ENCODE results near the gene RCOR2. TPM values are rescaled to one million over a fixed set of nuclear protein-coding genes. Genes with fewer than 3 reads are reported as not detected.

The RCOR2 gene
- total RNA-seq, 1 experiment from 2014 or later: 3.4 TPM

- no peak for TF ChIP-seq EZH2 (IDR thresholded peaks at IDR 0.05; ENCODE audit: low read depth)
- TF ChIP-seq, protein P1, sequence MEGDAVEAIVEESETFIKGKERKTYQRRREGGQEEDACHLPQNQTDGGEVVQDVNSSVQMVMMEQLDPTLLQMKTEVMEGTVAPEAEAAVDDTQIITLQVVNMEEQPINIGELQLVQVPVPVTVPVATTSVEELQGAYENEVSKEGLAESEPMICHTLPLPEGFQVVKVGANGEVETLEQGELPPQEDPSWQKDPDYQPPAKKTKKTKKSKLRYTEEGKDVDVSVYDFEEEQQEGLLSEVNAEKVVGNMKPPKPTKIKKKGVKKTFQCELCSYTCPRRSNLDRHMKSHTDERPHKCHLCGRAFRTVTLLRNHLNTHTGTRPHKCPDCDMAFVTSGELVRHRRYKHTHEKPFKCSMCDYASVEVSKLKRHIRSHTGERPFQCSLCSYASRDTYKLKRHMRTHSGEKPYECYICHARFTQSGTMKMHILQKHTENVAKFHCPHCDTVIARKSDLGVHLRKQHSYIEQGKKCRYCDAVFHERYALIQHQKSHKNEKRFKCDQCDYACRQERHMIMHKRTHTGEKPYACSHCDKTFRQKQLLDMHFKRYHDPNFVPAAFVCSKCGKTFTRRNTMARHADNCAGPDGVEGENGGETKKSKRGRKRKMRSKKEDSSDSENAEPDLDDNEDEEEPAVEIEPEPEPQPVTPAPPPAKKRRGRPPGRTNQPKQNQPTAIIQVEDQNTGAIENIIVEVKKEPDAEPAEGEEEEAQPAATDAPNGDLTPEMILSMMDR (conservative IDR thresholded peaks at IDR 0.05): no peak
- CTCF ChIA-PET: interaction anchor here (0.5 to 0.6 kb wide), 2 partner anchors 42 to 132 kb away, joined by 3 to 4 read pairs; no protein-coding TSS in a partner anchor
- Histone ChIP-seq H3K4me1 (replicated peaks; ENCODE audit: insufficient read depth) (peaks cover 18% of the 10 kb centered on the region), H3K9me3 (ENCODE audit: insufficient read depth, low read depth) (no peaks in the 10 kb centered on the region), H3K4me3 (no peak overlapping the region), H3K79me2 (ENCODE audit: low read depth) (peaks cover 57% of the 10 kb centered on the region), H3K27me3 (ENCODE audit: insufficient read depth, low read depth) (no peaks in the 10 kb centered on the region), H2AFZ (no peak overlapping the region), H3K36me3 (ENCODE audit: low read depth) (peaks cover 28% of the 10 kb centered on the region), H3K4me2 (no peak overlapping the region), H3K9me2 (ENCODE audit: insufficient read depth) (no peaks in the 10 kb centered on the region), H3K27ac (no peak overlapping the region), H4K20me1 (ENCODE audit: insufficient read depth) (peaks cover 43% of the 10 kb centered on the region), H3F3A (ENCODE audit: insufficient read depth, low read depth) (peaks cover 29% of the 10 kb centered on the region)
- no TSS peak for BruUV-seq (replicated peaks)
- intact Hi-C loops (cut with micrococcal nuclease; ENCODE audit: unreplicated experiment): no loop called here
- POLR2A ChIA-PET (ENCODE audit: unreplicated experiment): no interaction called here
- no peak for DNase-seq
These were observed 25.8 kb upstream of the RCOR2 start for GRCh38 chr11:63942803-63943202.

GRCh38 chr11:63941901-63942300 is 24.9 kb upstream of the RCOR2 start:
- Histone ChIP-seq H3F3A (ENCODE audit: insufficient read depth, low read depth) (peaks cover 28% of the 10 kb centered on the region), H3K4me3 (no peak overlapping the region), H3K9me3 (ENCODE audit: insufficient read depth, low read depth) (no peaks in the 10 kb centered on the region), H3K4me2 (no peak overlapping the region), H3K79me2 (ENCODE audit: low read depth) (peaks cover 57% of the 10 kb centered on the region), H3K27me3 (ENCODE audit: insufficient read depth, low read depth) (no peaks in the 10 kb centered on the region), H2AFZ (no peak overlapping the region), H4K20me1 (ENCODE audit: insufficient read depth) (peaks cover 43% of the 10 kb centered on the region), H3K9me2 (ENCODE audit: insufficient read depth) (no peaks in the 10 kb centered on the region), H3K36me3 (ENCODE audit: low read depth) (peaks cover 22% of the 10 kb centered on the region), H3K27ac (no peak overlapping the region), H3K4me1 (replicated peaks; ENCODE audit: insufficient read depth) (peaks cover 24% of the 10 kb centered on the region)
- intact Hi-C loops (cut with micrococcal nuclease; ENCODE audit: unreplicated experiment): no loop called here
- ChIA-PET CTCF (interaction anchor here (0.5 kb wide), 1 partner anchor 436 kb away, joined by 7 read pairs; the partner anchor contains the start of gene LGALS12), POLR2A (ENCODE audit: unreplicated experiment) (no interaction called here)
- no peak for DNase-seq
- TF ChIP-seq EZH2 (IDR thresholded peaks at IDR 0.05; ENCODE audit: low read depth): no peak
- TF ChIP-seq, protein P1 (conservative IDR thresholded peaks at IDR 0.05): no peak
- no TSS peak for BruUV-seq (replicated peaks)

DNA sequence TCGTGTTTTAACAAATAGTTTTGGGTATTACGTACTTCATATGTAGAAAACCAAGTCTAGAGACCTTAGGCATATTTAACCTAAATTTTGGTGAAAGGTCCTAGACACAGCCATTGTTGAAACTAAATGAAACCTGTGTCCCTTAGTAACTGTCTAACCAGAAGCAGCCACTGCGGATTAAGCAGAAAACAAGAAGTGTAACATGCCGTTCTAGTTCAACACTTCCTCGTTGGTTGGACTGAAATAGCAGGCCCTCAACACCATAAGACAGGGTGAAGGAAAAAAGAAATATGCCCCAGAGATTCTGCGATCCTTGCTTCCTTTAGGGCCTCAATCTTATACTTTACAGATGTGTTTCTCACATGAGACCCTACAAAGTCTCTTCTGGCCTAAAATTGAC is 23.8 kb upstream of the RCOR2 start:
- H2AFZ ChIP-seq: no peak overlapping the region
- peaks cover 12% of the 10 kb centered on the region; the same call in 1 of the 2 replicates for H3K36me3 ChIP-seq (ENCODE audit: low read depth)
- H3K27ac ChIP-seq: no peak overlapping the region
- peaks cover 27% of the 10 kb centered on the region for H3K4me1 ChIP-seq (replicated peaks; ENCODE audit: insufficient read depth)
- no peaks in the 10 kb centered on the region for H3K9me2 ChIP-seq (ENCODE audit: insufficient read depth)
- H3K27me3 ChIP-seq (ENCODE audit: insufficient read depth, low read depth): no peaks in the 10 kb centered on the region
- ChIA-PET POLR2A (ENCODE audit: unreplicated experiment) (no interaction called here), CTCF (no interaction called here)
- no peak for DNase-seq
- H3F3A ChIP-seq (ENCODE audit: insufficient read depth, low read depth): peaks cover 28% of the 10 kb centered on the region
- BruUV-seq (replicated peaks): TSS peak; percentile 25
- H3K9me3 ChIP-seq (ENCODE audit: insufficient read depth, low read depth): no peaks in the 10 kb centered on the region
- peaks cover 57% of the 10 kb centered on the region for H3K79me2 ChIP-seq (ENCODE audit: low read depth)
- peaks cover 35% of the 10 kb centered on the region for H4K20me1 ChIP-seq (ENCODE audit: insufficient read depth)
- intact Hi-C loops (cut with micrococcal nuclease; ENCODE audit: unreplicated experiment): no loop called here
- peak overlapping the region; percentile 90; the same call in 1 of the 2 replicates for H3K4me2 ChIP-seq
- TF ChIP-seq EZH2 (IDR thresholded peaks at IDR 0.05; ENCODE audit: low read depth): no peak
- TF ChIP-seq, protein P1 (conservative IDR thresholded peaks at IDR 0.05): no peak
- H3K4me3 ChIP-seq: no peak overlapping the region
